Natural killer cell (primary cell): ENCODE data around the gene LGR6. TPM values are rescaled to one million over a fixed set of nuclear protein-coding genes. Genes with fewer than 3 reads are reported as not detected.
A peak's percentile ranks its signal among the peaks of the same experiment; 100 is the strongest.

ENCODE experiments used
- ATAC-seq, 3 donors: fragments of 150-1000 bp in 2 of 3; fragments of 200-7000 bp in 1 of 3; cut with Tn5 transposase; 1 replicate in 1 of 3; 2 replicates in 2 of 3; pipeline ENCODE4 v1.10.0; 2021; ENCODE audit warnings: mild to moderate bottlenecking in 2 of 3, moderate library complexity in 2 of 3
- DNase-seq, 2 donors: peaks; one replicate each; pipeline versions ENCODE4 v3.0.0 to v3.0.0-alpha.2; 2013 to 2021; ENCODE audit warnings: mixed read lengths in 1 of 2
- H3K27ac ChIP-seq: one replicate; pipeline ENCODE4 v1.5.1; 2013; ENCODE audit warnings: mild to moderate bottlenecking, low read length
- H3K27me3 ChIP-seq: one replicate; pipeline ENCODE4 v1.6.1; 2013; ENCODE audit warnings: low read length; ENCODE audit not compliant: control insufficient read depth, insufficient read depth
- H3K36me3 ChIP-seq: one replicate; pipeline ENCODE4 v1.6.1; 2013; ENCODE audit warnings: low read length; ENCODE audit not compliant: control insufficient read depth, insufficient read depth
- H3K4me1 ChIP-seq: one replicate; pipeline ENCODE4 v1.6.1; 2013; ENCODE audit warnings: low read length; ENCODE audit not compliant: control insufficient read depth, insufficient read depth
- H3K4me3 ChIP-seq: one replicate; pipeline ENCODE4 v1.5.1; 2013; ENCODE audit warnings: low read length
- H3K9me3 ChIP-seq: one replicate; pipeline ENCODE4 v1.6.1; 2013; ENCODE audit warnings: low read length; ENCODE audit not compliant: control insufficient read depth, insufficient read depth
- H3K27ac Mint-ChIP-seq, 2 donors: one replicate each; pipeline ENCODE4 v1.8.0; 2022; ENCODE audit warnings: mild to moderate bottlenecking in 2 of 2, mixed read lengths in 2 of 2, moderate library complexity in 1 of 2
- H3K27me3 Mint-ChIP-seq, 2 donors: one replicate each; pipeline ENCODE4 v1.8.0; 2022; ENCODE audit warnings: low read depth in 2 of 2, mixed read lengths in 2 of 2
- H3K36me3 Mint-ChIP-seq: one replicate; pipeline ENCODE4 v1.8.0; 2022; ENCODE audit warnings: mixed read lengths
- H3K4me1 Mint-ChIP-seq, 2 donors: one replicate each; pipeline ENCODE4 v1.8.0; 2022; ENCODE audit warnings: mixed read lengths in 2 of 2
- H3K4me3 Mint-ChIP-seq: one replicate; pipeline ENCODE4 v1.8.0; 2022; ENCODE audit warnings: mild to moderate bottlenecking, moderate library complexity, mixed read lengths
- H3K9me3 Mint-ChIP-seq, 2 donors: one replicate each; pipeline ENCODE4 v1.8.0; 2022; ENCODE audit warnings: mixed read lengths in 2 of 2
- WGBS: methylation state at CpG from one replicate; pipeline ENCODE4 v1.1.7; 2013; ENCODE audit warnings: missing lambda C conversion rate; ENCODE audit not compliant: insufficient coverage; 5-methylcytosine and 5-hydroxymethylcytosine counted together
- intact Hi-C: fragments of 100-400 bp; cut with micrococcal nuclease; formaldehyde crosslinking; loops from one replicate; pipeline ENCODE4 v1.14.2; 2022
- total RNA-seq, 4 donors: library from RNA; stranded (reverse); fragments of 120-200 nt in 1 of 4; gene quantifications; one replicate each; pipeline versions ENCODE4 v1.2.3 to v1.2.4, GENCODE V29; 2013 to 2022
- TF ChIP-seq, protein P1 (sequence below): fragments of 200-600 bp; IDR thresholded peaks from one replicate; pipeline ENCODE4 v1.8.0; 2022; ENCODE audit warnings: antibody characterized with exemption

The LGR6 gene
- total RNA-seq, 3 donors from 2014 or later (not counting 1 experiment from before 2014, with no cell fraction given): 58.3 to 65.2 (median 60.9) TPM

DNA sequence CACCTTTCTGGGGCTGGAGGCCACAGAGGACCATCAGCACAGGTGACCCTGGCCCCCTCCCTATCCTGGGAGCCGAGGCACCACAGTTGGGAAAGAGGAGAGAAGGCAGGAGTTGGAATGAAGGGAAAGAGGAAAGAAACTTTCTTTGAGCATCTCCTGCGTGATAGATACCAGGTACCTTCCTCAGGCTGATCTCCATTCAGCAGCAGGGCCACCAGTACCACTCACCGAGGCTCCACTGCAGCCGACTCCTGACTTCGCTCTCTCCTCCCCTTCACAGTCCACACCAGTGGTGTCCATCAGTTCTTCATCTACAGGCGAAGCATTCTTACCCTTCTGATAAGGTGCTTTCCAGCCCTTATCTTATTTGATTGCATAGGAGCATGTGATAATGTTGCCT, 55.3 kb downstream of the LGR6 start:
- peaks cover 0 to 5% of the 10 kb centered on the region in 2 donors for H3K4me1 Mint-ChIP-seq
- no peak for ATAC-seq
- H3K9me3 Mint-ChIP-seq: no peaks in the 10 kb centered on the region
- Histone ChIP-seq H3K36me3 (no peaks in the 10 kb centered on the region), H3K27ac (no peak overlapping the region), H3K4me3 (no peak overlapping the region), H3K9me3 (no peaks in the 10 kb centered on the region), H3K4me1 (no peaks in the 10 kb centered on the region), H3K27me3 (no peaks in the 10 kb centered on the region)
- no peaks in the 10 kb centered on the region for H3K27me3 Mint-ChIP-seq
- no peaks in the 10 kb centered on the region for H3K36me3 Mint-ChIP-seq
- TF ChIP-seq, protein P1, sequence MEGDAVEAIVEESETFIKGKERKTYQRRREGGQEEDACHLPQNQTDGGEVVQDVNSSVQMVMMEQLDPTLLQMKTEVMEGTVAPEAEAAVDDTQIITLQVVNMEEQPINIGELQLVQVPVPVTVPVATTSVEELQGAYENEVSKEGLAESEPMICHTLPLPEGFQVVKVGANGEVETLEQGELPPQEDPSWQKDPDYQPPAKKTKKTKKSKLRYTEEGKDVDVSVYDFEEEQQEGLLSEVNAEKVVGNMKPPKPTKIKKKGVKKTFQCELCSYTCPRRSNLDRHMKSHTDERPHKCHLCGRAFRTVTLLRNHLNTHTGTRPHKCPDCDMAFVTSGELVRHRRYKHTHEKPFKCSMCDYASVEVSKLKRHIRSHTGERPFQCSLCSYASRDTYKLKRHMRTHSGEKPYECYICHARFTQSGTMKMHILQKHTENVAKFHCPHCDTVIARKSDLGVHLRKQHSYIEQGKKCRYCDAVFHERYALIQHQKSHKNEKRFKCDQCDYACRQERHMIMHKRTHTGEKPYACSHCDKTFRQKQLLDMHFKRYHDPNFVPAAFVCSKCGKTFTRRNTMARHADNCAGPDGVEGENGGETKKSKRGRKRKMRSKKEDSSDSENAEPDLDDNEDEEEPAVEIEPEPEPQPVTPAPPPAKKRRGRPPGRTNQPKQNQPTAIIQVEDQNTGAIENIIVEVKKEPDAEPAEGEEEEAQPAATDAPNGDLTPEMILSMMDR: no peak
- no peak overlapping the region for H3K27ac Mint-ChIP-seq
- no peak overlapping the region for H3K4me3 Mint-ChIP-seq
- 92% methylated on average over 5 of the region's 6 CpGs for WGBS
- intact Hi-C loops: no loop called here
- DNase-seq: no peak

DNA sequence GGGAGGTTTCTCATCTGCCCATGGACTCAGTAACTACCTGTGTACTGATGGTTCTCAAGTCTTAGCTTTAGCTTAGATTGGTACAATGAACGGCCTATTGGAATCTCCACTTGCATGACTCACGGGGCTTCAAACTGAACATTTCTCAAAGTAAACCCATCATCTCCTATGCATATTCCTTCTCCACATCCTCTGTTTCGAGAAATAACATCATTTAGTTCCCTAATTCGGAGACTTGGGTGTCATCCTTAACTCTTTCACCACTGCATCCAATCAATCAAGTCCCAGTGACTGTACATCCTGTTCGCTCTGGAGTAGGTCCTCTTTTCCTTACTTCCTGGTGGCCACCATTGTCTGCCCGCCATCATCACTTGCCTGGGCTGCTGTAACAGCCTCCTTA, 55.8 kb downstream of the LGR6 start:
- H3K4me3 Mint-ChIP-seq: no peak overlapping the region
- H3K27me3 Mint-ChIP-seq: no peaks in the 10 kb centered on the region
- Histone ChIP-seq H3K4me3 (no peak overlapping the region), H3K27ac (no peak overlapping the region), H3K4me1 (peaks cover 3% of the 10 kb centered on the region), H3K27me3 (no peaks in the 10 kb centered on the region), H3K9me3 (no peaks in the 10 kb centered on the region), H3K36me3 (no peaks in the 10 kb centered on the region)
- intact Hi-C loops: no loop called here
- ATAC-seq (no peak), DNase-seq (no peak)
- H3K27ac Mint-ChIP-seq: no peak overlapping the region
- TF ChIP-seq, protein P1: no peak
- 61% methylated on average over 6 of the region's 6 CpGs for WGBS
- no peaks in the 10 kb centered on the region for H3K36me3 Mint-ChIP-seq
- peaks cover 3 to 9% of the 10 kb centered on the region in 2 donors for H3K4me1 Mint-ChIP-seq
- H3K9me3 Mint-ChIP-seq: no peaks in the 10 kb centered on the region

DNA sequence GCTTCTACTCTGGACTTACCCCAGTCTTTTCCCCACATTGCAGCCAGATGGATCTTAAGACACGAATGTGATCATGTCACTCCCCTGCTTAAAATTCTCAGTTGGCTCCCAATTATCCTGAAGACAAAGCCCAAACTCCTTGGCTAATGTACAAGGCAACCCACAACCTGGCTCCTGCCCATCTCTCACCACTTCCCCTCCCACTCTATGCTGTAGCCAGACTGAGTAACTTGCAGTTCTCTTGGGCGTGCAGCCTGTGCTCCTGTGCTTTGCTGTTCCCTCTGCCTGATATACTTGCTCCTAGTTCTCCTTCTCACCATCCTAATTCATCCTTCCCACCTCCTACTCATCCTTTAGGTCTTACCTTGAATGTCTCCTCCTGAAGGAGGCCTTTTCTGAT, 56.2 kb downstream of the LGR6 start:
- no peak for ATAC-seq
- Mint-ChIP-seq H3K4me1 (peaks cover 7 to 13% of the 10 kb centered on the region in 2 donors), H3K9me3 (no peaks in the 10 kb centered on the region), H3K4me3 (no peak overlapping the region), H3K27ac (no peak overlapping the region), H3K27me3 (no peaks in the 10 kb centered on the region), H3K36me3 (no peaks in the 10 kb centered on the region)
- intact Hi-C loops: no loop called here
- TF ChIP-seq, protein P1: no peak
- Histone ChIP-seq H3K36me3 (no peaks in the 10 kb centered on the region), H3K4me3 (no peak overlapping the region), H3K9me3 (no peaks in the 10 kb centered on the region), H3K4me1 (peaks cover 7% of the 10 kb centered on the region), H3K27ac (no peak overlapping the region), H3K27me3 (no peaks in the 10 kb centered on the region)
- WGBS: 55% methylated on average over 2 of the region's 2 CpGs
- no peak for DNase-seq

DNA sequence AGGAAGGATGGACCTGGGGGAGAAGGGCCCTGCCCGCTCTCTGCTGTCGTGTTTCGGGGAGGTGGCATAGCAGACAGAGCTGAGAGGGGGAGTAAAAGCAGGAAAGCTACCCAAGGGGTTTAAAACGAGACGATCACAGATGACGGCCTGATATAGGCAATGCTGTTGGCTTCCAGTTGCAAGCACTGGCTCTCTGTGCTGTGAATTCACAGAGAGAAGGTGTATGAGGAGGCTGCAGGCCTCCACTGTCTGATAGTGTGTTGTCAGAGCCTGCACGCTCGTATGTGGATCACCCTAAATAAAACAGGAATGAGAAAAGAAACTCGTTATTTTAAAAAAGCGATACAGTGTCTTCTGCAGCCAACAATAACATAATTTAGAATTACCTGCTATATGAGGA, 57.4 kb downstream of the LGR6 start:
- Histone ChIP-seq H3K36me3 (no peaks in the 10 kb centered on the region), H3K27ac (no peak overlapping the region), H3K4me3 (no peak overlapping the region), H3K9me3 (no peaks in the 10 kb centered on the region), H3K4me1 (peaks cover 8% of the 10 kb centered on the region), H3K27me3 (no peaks in the 10 kb centered on the region)
- 76% methylated on average over 8 of the region's 10 CpGs for WGBS
- Mint-ChIP-seq H3K36me3 (no peaks in the 10 kb centered on the region), H3K4me3 (no peak overlapping the region), H3K9me3 (no peaks in the 10 kb centered on the region), H3K27me3 (no peaks in the 10 kb centered on the region), H3K4me1 (peaks cover 12 to 16% of the 10 kb centered on the region in 2 donors), H3K27ac (peak overlapping the region in 1 of 2 donors; percentile 53)
- DNase-seq (no peak), ATAC-seq (no peak)
- intact Hi-C loops: no loop called here
- TF ChIP-seq, protein P1: no peak
